Hypothalamus (tissue), 51 donors: ENCODE data around the gene NUCB1.
"Not testable (repeated sequence)": the region's sequence is repeated elsewhere in the genome, so short reads cannot be mapped to it uniquely, and the experiment has no call there.

ENCODE experiments used
- DNase-seq, 51 donors: peaks; one replicate each; lab custom pipeline; 2025; lab: John Stamatoyannopoulos, UW

NUCB1 gene

DNA sequence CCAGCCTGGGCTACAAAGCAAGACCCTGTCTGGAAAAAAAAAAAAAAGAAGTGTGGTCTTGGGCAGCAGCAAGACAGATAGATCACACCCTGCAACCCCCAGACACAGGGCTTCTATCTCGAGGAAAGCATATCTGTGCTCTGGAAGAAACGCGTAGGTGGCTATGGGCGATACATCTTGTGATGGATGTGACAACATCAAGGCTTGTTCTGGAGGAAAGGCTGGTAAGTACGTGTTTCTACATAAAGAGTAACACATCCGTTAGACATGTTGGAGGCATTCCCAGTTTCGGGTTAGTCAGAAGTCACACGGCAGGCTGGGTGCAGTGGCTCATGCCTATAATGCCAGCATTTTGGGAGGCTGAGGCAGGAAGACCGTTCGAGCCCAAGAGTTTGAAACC lies 26.8 kb downstream of the NUCB1 start:
- DNase-seq = peak in 11 of 51 donors; percentile 2 to 57 (median 12)

DNA sequence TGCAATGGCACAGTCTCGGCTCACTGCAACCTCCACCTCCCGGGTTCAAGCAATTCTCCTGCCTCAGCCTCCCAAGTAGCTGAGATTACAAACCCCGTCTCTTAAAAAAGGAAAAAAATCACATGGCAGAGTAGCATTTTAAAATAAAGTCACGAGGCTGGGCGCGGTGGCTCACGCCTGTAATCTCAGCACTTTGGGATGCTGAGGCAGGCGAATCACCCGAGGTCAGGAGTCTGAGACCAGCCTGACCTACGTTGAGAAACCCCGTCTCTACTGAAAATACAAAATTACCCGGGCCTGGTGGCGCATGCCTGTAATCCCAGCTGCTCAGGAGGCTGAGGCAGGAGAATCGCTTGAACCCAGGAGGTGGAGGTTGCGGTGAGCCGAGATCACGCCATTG lies 27.6 kb downstream of the NUCB1 start:
- not testable (repeated sequence) for DNase-seq

DNA sequence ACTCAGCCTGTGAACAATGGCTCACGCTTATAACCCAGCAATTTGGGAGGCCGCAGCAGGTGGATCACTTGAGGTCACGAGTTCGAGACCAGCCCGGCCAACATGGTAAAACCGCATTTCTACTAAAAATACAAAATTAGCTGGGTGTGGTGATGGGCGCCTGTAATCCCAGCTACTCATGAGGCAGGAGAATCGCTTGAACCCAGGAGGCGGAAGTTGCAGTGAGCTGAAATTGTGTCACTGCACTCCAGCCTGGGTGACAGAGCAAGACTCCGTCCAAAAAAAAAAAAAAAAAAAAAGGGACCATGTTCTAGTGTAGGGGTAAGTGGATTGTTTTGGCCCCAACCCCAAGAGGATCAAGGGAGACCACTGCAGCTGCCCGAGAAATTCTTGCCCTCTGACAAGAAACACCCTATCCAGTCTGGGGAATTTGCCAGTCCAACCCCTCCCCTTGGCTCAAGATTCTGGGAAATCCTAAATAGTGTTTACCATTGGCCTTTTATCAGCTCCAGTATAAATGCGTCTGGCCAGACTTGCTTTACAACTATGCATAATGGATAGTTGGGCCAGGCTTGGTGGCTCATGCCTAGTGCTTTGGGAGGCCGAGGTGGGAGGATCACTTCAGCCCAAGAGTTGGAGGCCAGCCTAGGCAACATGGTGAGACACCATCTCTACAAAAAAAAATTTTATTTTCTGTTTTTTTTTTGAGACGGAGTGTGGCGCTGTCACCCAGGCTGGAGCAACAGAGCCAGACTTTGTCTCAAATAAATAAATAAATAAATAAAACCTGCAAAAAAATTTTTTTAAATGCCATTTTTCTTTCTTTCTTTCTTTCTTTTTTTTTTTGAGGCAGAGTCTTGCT lies 28.3 kb downstream of the NUCB1 start:
- DNase-seq = no peak

DNA sequence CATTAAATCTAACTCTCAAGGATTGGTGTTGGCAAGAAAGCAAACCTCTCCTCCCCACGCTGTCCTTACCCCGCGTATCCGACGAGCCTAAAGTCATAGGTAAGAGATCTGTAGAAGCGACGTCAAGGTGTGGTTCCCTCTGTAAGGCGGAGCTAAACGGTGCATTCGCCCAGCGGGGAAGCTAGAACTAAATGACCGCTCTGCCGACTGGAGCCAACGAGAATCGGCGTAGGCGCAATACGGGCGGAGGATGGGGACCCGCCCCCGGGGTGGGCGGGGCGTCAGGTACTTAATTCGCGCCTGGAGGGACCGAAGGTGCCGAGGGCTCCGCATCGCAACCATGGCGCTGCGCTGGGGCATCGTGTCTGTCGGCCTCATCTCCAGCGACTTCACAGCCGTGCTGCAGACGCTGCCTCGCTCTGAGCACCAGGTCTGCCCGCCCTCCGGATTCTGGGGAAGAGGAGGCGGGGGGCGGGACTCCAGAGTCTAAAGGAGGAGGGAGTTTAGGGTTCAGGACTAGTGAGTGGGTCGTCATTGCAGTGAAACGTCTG lies 33.3 kb downstream of the NUCB1 start, which contains the start of gene DHDH:
Gene DHDH (plus strand): TSS at position 318 of the 551 bp plus-strand sequence. CDS start 23 bp downstream, at position 341.
- peak in 39 of 51 donors; percentile 3 to 75 (median 36) for DNase-seq

DNA sequence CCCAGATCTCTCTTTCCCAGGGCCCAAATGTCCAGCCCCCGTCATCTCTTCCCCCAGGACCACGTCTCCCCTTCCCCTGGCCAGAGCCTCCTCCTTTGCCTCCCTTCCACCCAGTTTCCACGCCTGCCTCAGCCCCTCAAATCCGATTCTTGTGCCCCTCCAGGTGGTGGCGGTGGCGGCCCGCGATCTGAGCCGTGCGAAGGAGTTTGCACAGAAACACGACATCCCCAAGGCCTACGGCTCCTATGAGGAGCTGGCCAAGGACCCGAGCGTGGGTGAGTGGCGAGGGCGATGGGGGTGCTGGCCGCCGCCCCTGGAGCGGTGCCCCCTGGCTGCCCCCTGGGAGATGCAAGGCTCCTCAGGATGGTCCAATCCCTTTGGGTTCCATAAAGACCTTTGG lies 34.7 kb downstream of the NUCB1 start:
- no peak for DNase-seq

DNA sequence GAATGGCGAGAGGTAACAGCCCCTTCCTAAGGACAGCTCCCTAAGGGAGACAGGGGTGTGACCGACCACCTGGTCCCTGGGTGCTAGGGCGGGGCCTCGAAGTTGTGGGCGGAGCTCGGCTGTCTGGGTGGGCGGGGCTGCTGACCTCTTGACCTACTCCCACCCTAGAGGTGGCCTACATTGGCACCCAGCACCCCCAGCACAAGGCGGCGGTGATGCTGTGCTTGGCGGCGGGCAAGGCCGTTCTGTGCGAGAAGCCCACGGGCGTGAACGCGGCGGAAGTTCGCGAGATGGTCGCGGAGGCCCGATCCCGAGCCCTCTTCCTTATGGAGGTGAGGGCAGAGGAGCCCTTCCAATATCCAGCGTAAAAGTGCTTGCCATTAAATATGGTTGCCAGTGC lies 35.8 kb downstream of the NUCB1 start:
- no peak for DNase-seq

DNA sequence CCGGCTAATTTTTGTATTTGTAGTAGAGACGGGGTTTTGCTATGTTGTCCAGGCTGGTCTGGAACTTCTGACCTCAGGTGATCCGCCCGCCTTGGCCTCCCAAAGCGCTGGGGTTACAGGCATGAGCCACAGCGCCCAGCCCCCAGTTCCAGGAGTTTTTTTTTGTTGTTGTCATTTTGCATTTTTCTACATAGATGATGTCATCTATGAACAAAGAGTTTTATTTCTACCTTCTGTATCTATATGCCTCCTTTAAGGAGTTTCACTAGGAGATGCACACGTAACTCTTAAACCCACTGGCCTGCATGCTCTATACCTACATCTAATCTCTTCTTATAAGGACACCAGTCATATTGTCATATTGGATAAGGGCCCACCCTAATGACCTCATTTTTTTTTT lies 38.1 kb downstream of the NUCB1 start:
- DNase-seq = no peak

DNA sequence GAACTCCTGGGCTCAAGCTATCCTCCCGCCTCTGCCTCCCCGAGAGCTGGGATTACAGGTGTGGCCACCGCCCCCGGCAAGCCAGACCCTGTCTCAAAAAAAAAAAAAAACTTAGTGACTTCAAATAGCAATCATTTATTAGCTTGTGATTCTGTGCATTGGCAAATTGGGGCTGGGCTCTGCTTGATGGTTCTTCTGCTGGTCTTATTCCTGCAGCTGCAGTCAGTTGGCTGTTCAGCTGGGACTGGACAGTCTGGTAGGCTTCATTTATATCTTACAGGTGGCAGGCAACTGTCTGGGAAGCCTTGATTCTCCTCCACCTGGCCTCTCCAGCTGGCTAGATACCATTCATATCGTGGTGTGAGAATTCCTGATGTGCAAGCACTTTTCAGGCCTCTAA lies 40.8 kb downstream of the NUCB1 start:
- DNase-seq = no peak

DNA sequence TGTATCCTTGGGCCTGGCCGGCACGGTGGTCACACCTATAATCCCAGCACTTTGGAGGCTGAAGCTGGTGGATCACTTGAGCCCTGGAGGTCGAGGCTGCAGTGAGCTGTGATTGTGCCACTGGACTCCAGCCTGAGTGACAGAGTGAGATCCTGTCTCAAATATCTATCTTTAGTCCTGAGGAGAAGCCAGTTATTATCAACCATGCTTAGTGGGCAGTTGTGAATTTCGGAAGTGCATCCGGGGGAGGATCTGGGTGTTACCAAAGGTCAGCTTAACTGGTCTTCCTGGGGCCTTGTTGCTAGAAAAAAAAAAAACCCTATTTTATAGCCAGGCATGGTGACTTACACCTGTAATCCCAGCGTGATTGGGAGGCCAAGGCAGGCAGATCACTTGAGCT lies 43.0 kb downstream of the NUCB1 start:
- no peak for DNase-seq

DNA sequence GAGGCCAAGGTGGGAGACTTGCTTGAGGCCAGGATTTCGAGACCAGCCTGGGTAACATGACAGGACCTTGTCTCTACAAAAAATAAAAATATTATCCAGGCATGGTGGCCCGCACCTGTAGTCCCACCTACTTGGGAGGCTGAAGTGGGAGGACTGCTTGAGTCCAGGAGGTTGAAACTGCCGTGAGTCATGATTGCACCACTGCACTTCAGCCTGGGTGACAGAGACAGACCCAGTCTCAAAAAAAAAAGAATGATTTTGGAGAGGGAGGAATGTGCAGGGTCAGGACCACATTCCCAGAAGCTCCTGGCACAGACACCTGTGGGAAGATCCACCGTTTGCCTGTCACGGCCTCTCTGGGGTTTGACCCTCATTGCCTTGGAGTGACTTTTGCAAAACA lies 45.3 kb downstream of the NUCB1 start:
- no peak for DNase-seq

DNA sequence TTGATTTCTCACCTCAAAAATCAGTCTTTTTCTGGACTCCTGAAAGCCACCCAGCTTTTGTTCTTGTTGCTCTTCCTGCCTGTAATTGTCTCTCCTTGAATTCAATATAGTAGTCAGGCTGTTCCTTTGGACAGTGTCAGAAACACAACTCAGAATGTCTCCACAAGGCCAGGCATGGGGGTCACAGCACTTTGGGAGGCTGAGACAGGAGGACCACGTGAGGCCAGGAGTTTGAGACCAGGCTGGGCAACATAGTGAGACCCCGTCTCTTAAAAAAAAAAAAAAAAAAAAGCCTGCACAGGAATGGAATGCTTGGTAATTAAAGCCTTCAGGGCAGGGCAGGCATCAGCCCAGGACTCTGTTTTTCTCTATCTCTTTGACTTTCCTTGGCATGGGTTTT lies 45.7 kb downstream of the NUCB1 start:
- no peak for DNase-seq

DNA sequence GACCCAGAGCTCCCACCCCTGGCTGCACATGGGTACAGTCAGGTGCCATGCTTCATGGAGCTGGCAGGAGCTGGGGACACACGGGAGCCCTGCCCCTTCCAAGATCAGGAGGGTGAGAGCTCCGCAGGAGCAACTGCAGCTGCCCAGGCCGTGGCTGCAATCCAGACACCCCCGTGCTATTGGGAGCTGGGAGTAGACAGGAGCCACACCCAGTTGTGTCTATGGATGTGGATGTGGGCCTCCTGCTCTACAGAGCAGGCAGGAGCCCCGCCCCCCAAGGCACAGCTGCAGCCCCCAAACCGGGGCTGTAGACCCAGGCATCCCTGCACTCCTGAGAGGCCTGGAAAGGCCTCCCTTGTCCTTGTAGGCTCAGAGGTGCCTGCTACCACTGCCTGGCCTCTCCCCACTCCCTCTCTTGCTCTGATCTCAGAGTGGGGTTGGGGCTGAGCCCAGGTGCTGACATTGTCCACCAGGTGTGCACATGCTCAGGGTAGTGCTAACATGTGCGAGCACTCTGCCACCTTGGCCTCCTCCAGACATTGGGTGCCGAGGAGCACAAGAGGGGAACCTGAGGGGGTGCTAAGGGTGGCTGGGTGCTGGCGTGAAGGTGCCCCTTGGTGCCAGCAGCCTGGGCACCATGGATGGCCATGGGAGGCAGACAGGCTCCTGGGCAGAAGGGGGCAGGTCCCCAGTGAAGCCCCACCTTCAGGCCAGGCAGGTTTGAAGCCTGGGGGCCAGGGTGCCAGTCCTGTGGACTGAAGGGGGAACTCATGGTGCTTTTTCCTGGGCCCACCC lies 46.5 kb downstream of the NUCB1 start:
- no peak for DNase-seq

DNA sequence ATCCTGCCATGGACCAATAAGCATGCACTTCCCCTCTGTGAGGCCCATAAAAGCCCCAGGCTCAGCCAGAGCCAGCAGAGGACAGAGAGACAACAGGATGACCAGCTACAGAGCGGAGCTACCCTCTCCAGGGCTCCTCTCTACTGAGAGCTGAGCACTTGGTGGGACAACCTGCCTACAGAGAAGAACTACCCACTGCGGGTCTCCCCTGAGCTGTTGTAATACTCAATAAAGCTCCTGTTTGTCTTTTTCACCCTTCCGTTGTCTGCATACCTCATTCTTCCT lies 47.1 kb downstream of the NUCB1 start:
- DNase-seq = no peak

DNA sequence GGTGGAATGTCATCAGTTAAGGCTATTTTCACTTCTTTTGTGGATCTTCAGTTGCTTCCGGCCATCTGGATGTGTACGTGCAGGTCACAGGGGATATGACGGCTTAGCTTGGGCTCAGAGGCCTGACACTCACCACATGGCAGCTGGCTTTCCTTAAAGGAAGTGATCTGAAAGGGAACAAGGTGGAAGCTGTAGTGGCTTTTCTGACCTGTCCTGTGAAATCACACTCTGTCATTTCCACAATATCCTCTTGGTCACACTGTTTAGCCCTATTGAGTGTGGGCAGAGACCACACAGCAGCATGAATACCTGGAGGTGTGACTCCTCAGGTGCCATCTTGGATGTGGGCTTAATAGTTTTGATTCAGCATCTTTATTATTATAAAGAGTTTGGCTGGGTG lies 50.0 kb downstream of the NUCB1 start:
- no peak for DNase-seq

DNA sequence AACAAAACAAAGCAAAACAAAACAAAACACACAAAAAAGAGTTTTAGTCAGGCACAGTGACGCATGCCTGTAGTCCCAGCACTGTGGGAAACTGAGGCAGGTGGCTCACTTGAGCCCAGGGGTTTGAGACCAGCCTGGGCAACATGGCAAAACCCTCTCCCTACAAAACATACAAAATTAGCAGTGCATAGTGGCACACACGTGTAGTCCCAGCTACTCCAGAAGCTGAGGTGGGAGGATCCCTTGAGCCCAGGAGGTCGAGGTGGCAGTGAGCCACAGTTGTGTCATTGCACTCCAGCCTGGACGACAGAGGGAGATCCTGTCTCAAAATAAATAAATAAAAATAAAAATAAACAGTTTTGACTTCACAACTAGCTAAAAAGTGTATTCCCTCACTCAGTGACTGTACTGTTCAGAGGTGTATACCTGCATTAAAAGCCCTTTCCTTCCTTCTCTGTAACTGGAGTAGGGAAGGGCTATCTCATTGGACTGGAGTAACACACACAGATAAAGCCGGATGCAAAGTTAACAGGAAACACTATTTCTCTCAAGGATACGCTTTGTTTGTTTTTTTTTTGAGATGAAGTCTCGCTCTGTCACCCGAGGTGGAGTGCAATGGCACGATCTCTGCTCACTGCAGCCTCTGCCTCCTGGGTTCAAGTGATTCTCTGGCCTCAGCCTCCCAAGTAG lies 50.9 kb downstream of the NUCB1 start:
- DNase-seq = no peak

DNA sequence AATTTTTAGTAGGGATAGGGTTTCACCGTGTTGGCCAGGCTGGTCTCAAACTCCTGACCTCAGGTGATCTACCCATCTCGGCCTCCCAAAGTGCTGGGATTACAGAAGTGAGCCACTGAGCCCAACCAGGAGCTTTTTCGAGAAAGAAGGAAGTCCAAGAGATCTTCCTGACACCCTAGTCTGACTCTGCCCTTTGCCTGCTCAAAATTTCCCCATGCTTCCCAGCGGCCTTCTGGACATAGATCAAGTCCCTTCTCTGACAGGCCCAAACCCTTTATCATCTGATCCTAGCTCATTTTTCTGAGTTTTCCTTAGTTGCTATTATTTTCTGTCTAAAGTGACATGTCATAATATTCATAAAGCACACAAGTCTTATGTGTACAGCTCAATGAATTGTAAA lies 53.0 kb downstream of the NUCB1 start:
- DNase-seq = no peak

DNA sequence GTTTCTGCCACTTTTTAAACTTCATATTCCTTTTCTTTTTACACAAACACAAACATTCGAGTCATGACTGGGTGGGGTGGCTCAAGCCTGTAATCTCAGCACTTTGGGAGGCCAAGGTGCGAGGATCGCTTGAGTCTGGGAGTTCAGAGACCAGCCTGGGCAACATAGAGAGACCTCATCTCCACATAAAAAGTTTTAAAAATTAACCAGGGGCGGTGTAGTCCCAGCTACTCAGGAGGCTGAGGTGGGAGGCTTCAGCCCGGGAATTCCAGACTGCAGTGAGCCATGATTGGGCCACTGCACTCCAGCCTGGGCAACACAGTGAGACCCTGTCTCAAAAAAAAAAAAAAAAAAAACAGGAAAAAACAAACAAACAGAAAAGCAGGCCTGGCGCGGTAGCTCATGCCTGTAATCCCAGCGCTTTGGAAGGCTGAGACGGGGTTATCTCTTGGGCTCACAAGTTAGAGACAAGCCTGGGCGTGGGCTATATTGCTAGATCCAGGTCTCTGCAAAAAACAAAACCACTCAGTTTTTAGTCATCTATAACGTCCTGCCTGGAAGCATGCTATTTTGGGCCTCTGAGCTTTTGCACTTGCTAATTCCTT lies 54.0 kb downstream of the NUCB1 start:
- no peak for DNase-seq

DNA sequence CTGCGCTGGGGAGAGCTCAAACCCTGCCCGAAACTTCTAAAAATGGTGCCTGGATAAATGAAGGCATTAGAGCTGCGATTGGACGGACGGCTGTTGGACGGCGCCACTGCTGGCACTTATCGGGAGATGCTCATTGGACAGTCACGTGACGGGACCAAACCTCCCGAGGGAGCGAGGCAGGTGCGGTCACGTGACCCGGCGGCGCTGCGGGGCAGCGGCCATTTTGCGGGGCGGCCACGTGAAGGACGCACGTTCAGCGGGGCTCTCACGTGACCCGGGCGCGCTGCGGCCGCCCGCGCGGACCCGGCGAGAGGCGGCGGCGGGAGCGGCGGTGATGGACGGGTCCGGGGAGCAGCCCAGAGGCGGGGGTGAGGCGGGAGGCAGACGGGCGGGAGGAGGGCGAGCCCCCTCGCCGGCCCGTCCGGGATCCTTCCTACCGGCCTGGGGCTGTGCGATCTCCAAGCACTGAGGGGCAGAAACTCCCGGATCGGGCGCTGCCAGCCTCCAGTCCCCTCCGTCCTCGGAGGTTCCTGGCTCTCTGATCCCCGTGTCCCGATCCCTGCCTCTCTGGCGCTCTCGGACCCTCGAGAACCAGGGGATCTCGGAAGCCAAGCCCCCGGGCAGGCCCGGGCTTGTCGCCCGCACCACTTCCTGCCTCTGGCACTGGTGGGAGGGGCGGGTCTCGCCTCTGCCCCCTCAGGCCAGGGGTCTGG lies 54.6 kb downstream of the NUCB1 start, which contains the start of gene BAX:
Gene BAX (plus strand): TSS at position 281 of the 713 bp plus-strand sequence. CDS start 54 bp downstream, at position 335.
- peak; percentile 40 to 98 (median 90) for DNase-seq

DNA sequence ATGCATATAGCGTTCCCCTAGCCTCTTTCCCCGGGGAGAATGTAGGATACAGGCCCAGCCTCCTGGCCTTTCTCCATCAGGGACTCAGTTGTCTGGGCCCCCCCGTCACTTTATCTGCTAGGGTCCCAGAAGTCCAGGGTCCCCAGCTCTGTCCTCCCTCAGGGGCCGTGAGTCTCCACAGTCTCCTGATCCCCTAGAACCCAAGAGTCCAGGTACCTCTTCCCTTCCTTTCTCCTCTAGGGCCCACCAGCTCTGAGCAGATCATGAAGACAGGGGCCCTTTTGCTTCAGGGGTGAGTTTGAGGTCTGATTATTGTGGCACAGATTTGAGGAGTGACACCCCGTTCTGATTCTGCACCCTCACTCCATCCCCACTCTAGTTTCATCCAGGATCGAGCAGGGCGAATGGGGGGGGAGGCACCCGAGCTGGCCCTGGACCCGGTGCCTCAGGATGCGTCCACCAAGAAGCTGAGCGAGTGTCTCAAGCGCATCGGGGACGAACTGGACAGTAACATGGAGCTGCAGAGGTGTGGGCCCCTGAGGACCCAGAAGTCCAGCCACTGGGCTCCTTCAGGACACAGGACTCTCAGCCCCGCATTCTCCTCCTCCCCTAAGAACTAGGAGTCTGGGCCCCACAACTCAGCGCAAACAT lies 55.3 kb downstream of the NUCB1 start:
- peak in 1 of 51 donors; percentile 0 for DNase-seq
